Testis (tissue), 2 donors: ENCODE measurements around the gene C16orf78.

ENCODE experiments used
- CTCF ChIP-seq, 3 experiments: fragments of 450-650 bp in 2 of 3; fragments of 200-600 bp in 1 of 3; sonication (generic) in 1 of 3; IDR thresholded peaks; one replicate each; pipeline ENCODE4 v1.5.1; 2016 to 2019; ENCODE audit warnings: antibody characterized with exemption in 3 of 3, mild to moderate bottlenecking in 2 of 3, moderate library complexity in 1 of 3
- POLR2A ChIP-seq: fragments of 450-650 bp; IDR thresholded peaks from one replicate; pipeline ENCODE4 v1.6.1; 2017; ENCODE audit warnings: antibody characterized with exemption, mild to moderate bottlenecking, moderate library complexity

- TF ChIP-seq CTCF (IDR thresholded peaks at IDR 0.05) (no peak), POLR2A (no peak)
Measured at GRCh38 chr16:49439050-49439449, 65.4 kb downstream of the C16orf78 start.
